MM.1S (cell line): ENCODE results near the gene FYN.
"Not testable (repeated sequence)": the region's sequence is repeated elsewhere in the genome, so short reads cannot be mapped to it uniquely, and the experiment has no call there.

Source experiments
- CTCF ChIP-seq: fragments of 300-600 bp; sonication (generic); IDR thresholded peaks from 2 replicates; pipeline ENCODE4 v1.5.1; 2016; ENCODE audit warnings: antibody characterized with exemption, low read length, mixed read lengths
- EZH2phosphoT487 ChIP-seq: fragments of 300-600 bp; sonication (generic); IDR thresholded peaks from 2 replicates; pipeline ENCODE4 v1.6.1; 2018; ENCODE audit warnings: antibody characterized with exemption, low read length

GRCh38 chr6:111835398-111835797, 37.9 kb downstream of the FYN start:
- not testable (repeated sequence) for TF ChIP-seq CTCF, EZH2phosphoT487
